Hepatocyte (in vitro differentiated cells): ENCODE data around the gene COX5A. TPM values are rescaled to one million over a fixed set of nuclear protein-coding genes. Genes with fewer than 3 reads are reported as not detected.

Source experiments
- DNase-seq: peaks from one replicate; pipeline ENCODE4 v3.0.0-alpha.2; 2016; ENCODE audit warnings: low spot score
- H2AFZ ChIP-seq: fragments of 200-600 bp; sonication (generic); 2 replicates; pipeline ENCODE4 v1.6.0; 2016; ENCODE audit warnings: antibody characterized with exemption, mild to moderate bottlenecking
- H3K27ac ChIP-seq: fragments of 200-600 bp; sonication (generic); 2 replicates; pipeline ENCODE4 v1.5.1; 2016; ENCODE audit warnings: mild to moderate bottlenecking
- H3K27me3 ChIP-seq: fragments of 200-600 bp; sonication (generic); 2 replicates; pipeline ENCODE4 v1.6.1; 2016
- H3K36me3 ChIP-seq: fragments of 200-600 bp; sonication (generic); replicated peaks from 2 replicates; pipeline ENCODE4 v1.5.1; 2016; ENCODE audit warnings: low read depth; ENCODE audit not compliant: insufficient read depth
- H3K4me1 ChIP-seq: fragments of 200-600 bp; sonication (generic); 2 replicates; pipeline ENCODE4 v1.5.1; 2016; ENCODE audit warnings: mild to moderate bottlenecking, moderate library complexity; ENCODE audit not compliant: insufficient read depth
- H3K4me2 ChIP-seq: fragments of 200-600 bp; sonication (generic); 2 replicates; pipeline ENCODE4 v1.6.0; 2016
- H3K4me3 ChIP-seq: fragments of 200-600 bp; sonication (generic); 2 replicates; pipeline ENCODE4 v1.5.1; 2016; ENCODE audit warnings: mild to moderate bottlenecking
- H3K79me2 ChIP-seq: fragments of 200-600 bp; sonication (generic); 2 replicates; pipeline ENCODE4 v1.6.0; 2017; ENCODE audit warnings: mild to moderate bottlenecking
- H3K9me2 ChIP-seq: fragments of 200-600 bp; sonication (generic); replicated peaks from 2 replicates; pipeline ENCODE4 v1.6.0; 2017; ENCODE audit warnings: mild to moderate bottlenecking; ENCODE audit not compliant: insufficient read depth
- H3K9me3 ChIP-seq: fragments of 200-600 bp; sonication (generic); 2 replicates; pipeline ENCODE4 v1.5.1; 2016; ENCODE audit warnings: low read depth, mild to moderate bottlenecking
- H4K20me1 ChIP-seq: fragments of 200-600 bp; sonication (generic); 2 replicates; pipeline ENCODE4 v1.6.0; 2016; ENCODE audit warnings: mild to moderate bottlenecking; ENCODE audit not compliant: insufficient read depth, poor library complexity, severe bottlenecking
- CTCF ChIP-seq: fragments of 200-600 bp; sonication (generic); IDR thresholded peaks from 2 replicates; pipeline ENCODE4 v1.5.1; 2016; ENCODE audit warnings: antibody characterized with exemption, mild to moderate bottlenecking; ENCODE audit not compliant: poor library complexity
- EZH2 ChIP-seq: fragments of 200-600 bp; sonication (generic); IDR thresholded peaks from 2 replicates; pipeline ENCODE4 v1.6.1; 2016; ENCODE audit warnings: antibody characterized with exemption, mild to moderate bottlenecking, borderline replicate concordance
- EZH2phosphoT487 ChIP-seq: fragments of 200-600 bp; sonication (generic); IDR thresholded peaks from one replicate; pipeline ENCODE4 v1.6.1; 2018; ENCODE audit warnings: antibody characterized with exemption, mild to moderate bottlenecking, low read depth, moderate library complexity; ENCODE audit not compliant: unreplicated experiment, severe bottlenecking
- WGBS: methylation state at CpG from one replicate; pipeline ENCODE4 v1.1.6; 2016; ENCODE audit warnings: low lambda C conversion rate; ENCODE audit errors: missing lambda C conversion rate; 5-methylcytosine and 5-hydroxymethylcytosine counted together
- polyA plus RNA-seq: library from polyadenylated mRNA; unstranded; fragments of >200 nt; fragmentation: Nextera tagmentation; extraction: Ambion mirVana; gene quantifications from 2 replicates; pipeline ENCODE4 v1.2.1, GENCODE V29; 2016
- total RNA-seq: library from RNA; depleted of rRNA; stranded (reverse); fragments of >200 nt; gene quantifications from 2 replicates; pipeline ENCODE4 v1.2.3, GENCODE V29; 2014

Gene COX5A
- total and polyA plus RNA-seq, 2 experiments from 2014 or later: 151 to 449 TPM

GRCh38 chr15:74882528-74882927 is 55.3 kb downstream of the COX5A start:
- no peak overlapping the region for H2AFZ ChIP-seq
- H4K20me1 ChIP-seq: no peaks in the 10 kb centered on the region
- H3K9me3 ChIP-seq: no peaks in the 10 kb centered on the region
- no peaks in the 10 kb centered on the region for H3K36me3 ChIP-seq
- H3K9me2 ChIP-seq: no peaks in the 10 kb centered on the region
- H3K27me3 ChIP-seq: no peaks in the 10 kb centered on the region
- whole genome bisulfite sequencing: 76% methylated on average over 6 of the region's 6 CpGs
- H3K4me3 ChIP-seq: no peak overlapping the region
- no peaks in the 10 kb centered on the region for H3K4me1 ChIP-seq
- H3K4me2 ChIP-seq: no peak overlapping the region
- no peak overlapping the region for H3K27ac ChIP-seq
- no peaks in the 10 kb centered on the region for H3K79me2 ChIP-seq
- DNase-seq: no peak
- no peak for TF ChIP-seq EZH2phosphoT487
- no peak for TF ChIP-seq CTCF
- TF ChIP-seq EZH2: no peak

GRCh38 chr15:74878273-74878672 is 59.6 kb downstream of the COX5A start:
- Histone ChIP-seq H2AFZ (no peak overlapping the region), H3K4me3 (no peak overlapping the region), H3K4me1 (no peaks in the 10 kb centered on the region), H3K9me2 (no peaks in the 10 kb centered on the region), H3K27ac (no peak overlapping the region), H3K79me2 (no peaks in the 10 kb centered on the region), H3K27me3 (no peaks in the 10 kb centered on the region), H3K4me2 (no peak overlapping the region), H4K20me1 (no peaks in the 10 kb centered on the region), H3K36me3 (no peaks in the 10 kb centered on the region), H3K9me3 (no peaks in the 10 kb centered on the region)
- 94% methylated on average over 4 of the region's 4 CpGs for WGBS
- DNase-seq: no peak
- TF ChIP-seq EZH2phosphoT487: no peak
- TF ChIP-seq EZH2: no peak
- no peak for TF ChIP-seq CTCF

- no peaks in the 10 kb centered on the region for H3K27me3 ChIP-seq
- H2AFZ ChIP-seq: peak overlapping the region; percentile 95
- 50% methylated on average over 16 of the region's 16 CpGs for WGBS
- peak overlapping the region; percentile 58 for H3K27ac ChIP-seq
- H3K9me2 ChIP-seq: no peaks in the 10 kb centered on the region
- peaks cover 36% of the 10 kb centered on the region for H3K79me2 ChIP-seq
- H3K9me3 ChIP-seq: no peaks in the 10 kb centered on the region
- peak overlapping the region; percentile 48 for H3K4me3 ChIP-seq
- H4K20me1 ChIP-seq: peaks cover 22% of the 10 kb centered on the region
- peak; percentile 37 for DNase-seq
- H3K4me1 ChIP-seq: peaks cover 36% of the 10 kb centered on the region
- TF ChIP-seq CTCF (no peak), EZH2 (no peak), EZH2phosphoT487 (no peak)
- peak overlapping the region; percentile 91 for H3K4me2 ChIP-seq
- H3K36me3 ChIP-seq: no peaks in the 10 kb centered on the region
Observed at GRCh38 chr15:74873756-74874424, 64.0 kb downstream of the COX5A start.
